PC-3 (cell line): ENCODE data around the gene URB2. TPM values are rescaled to one million over a fixed set of nuclear protein-coding genes. Genes with fewer than 3 reads are reported as not detected.

Source experiments
- ATAC-seq: fragments of 200-7000 bp; cut with Tn5 transposase; 2 replicates; pipeline ENCODE4 v1.9.1; 2020; ENCODE audit warnings: mild to moderate bottlenecking, moderate library complexity
- BruUV-seq: library from RNA; stranded (reverse); fragments of 400-500 nt; replicated peaks from 2 replicates; lab custom pipeline; 2021; lab: Mats Ljungman, UMichigan
- CTCF ChIA-PET: fragments of 300-600 bp; sonication (Branson Sonifier 250); formaldehyde crosslinking; loops from one replicate; lab custom pipeline; 2022; ENCODE audit warnings: antibody characterized with exemption; lab: Charles Lee
- POLR2A ChIA-PET: fragments of 300-600 bp; sonication (Branson Sonifier 250); formaldehyde crosslinking; loops from one replicate; lab custom pipeline; 2022; ENCODE audit warnings: antibody characterized with exemption; ENCODE audit not compliant: unreplicated experiment; lab: Charles Lee
- DNase-seq: peaks from one replicate; pipeline ENCODE4 v3.0.0-alpha.2; 2015
- H2AFZ ChIP-seq: fragments of 300-600 bp; sonication (generic); 2 replicates; pipeline ENCODE4 v1.6.0; 2016; ENCODE audit warnings: antibody characterized with exemption, low read length
- H3F3A ChIP-seq: fragments of 300-600 bp; sonication (generic); one replicate; pipeline ENCODE4 v1.6.0; 2017; ENCODE audit warnings: antibody characterized with exemption, low read length, control low read depth, mild to moderate bottlenecking; ENCODE audit not compliant: unreplicated experiment
- H3K27ac ChIP-seq: fragments of 300-600 bp; sonication (generic); 2 replicates; pipeline ENCODE4 v1.5.1; 2016; ENCODE audit warnings: mild to moderate bottlenecking, low read length
- H3K27me3 ChIP-seq: fragments of 300-600 bp; sonication (generic); 2 replicates; pipeline ENCODE4 v1.6.1; 2016; ENCODE audit warnings: low read length, mixed read lengths
- H3K36me3 ChIP-seq: fragments of 300-600 bp; sonication (generic); 2 replicates; pipeline ENCODE4 v1.6.1; 2016; ENCODE audit warnings: low read depth, mixed run types, low read length, mixed read lengths
- H3K4me1 ChIP-seq: fragments of 300-600 bp; sonication (generic); 2 replicates; pipeline ENCODE4 v1.5.1; 2016; ENCODE audit warnings: low read length; ENCODE audit not compliant: insufficient read depth
- H3K4me2 ChIP-seq: fragments of 300-600 bp; sonication (generic); 2 replicates; pipeline ENCODE4 v1.6.0; 2016; ENCODE audit warnings: low read length
- H3K4me3 ChIP-seq: fragments of 300-600 bp; sonication (generic); 2 replicates; pipeline ENCODE4 v1.5.1; 2016; ENCODE audit warnings: mild to moderate bottlenecking, low read length, mixed read lengths
- H3K79me2 ChIP-seq: fragments of 300-600 bp; sonication (generic); 2 replicates; pipeline ENCODE4 v1.6.1; 2017; ENCODE audit warnings: low read length, mixed read lengths
- H3K9ac ChIP-seq: fragments of 300-600 bp; sonication (generic); 2 replicates; pipeline ENCODE4 v1.6.0; 2016; ENCODE audit warnings: mild to moderate bottlenecking, low read length
- H3K9me2 ChIP-seq: fragments of 300-600 bp; sonication (generic); replicated peaks from 2 replicates; pipeline ENCODE4 v1.6.1; 2016; ENCODE audit warnings: mixed run types, low read length, mixed read lengths
- H3K9me3 ChIP-seq: fragments of 300-600 bp; sonication (generic); 2 replicates; pipeline ENCODE4 v1.6.1; 2016; ENCODE audit warnings: low read length, mixed read lengths
- H4K20me1 ChIP-seq: fragments of 300-600 bp; sonication (generic); 2 replicates; pipeline ENCODE4 v1.6.1; 2016; ENCODE audit warnings: low read length, mixed read lengths
- CTCF ChIP-seq: fragments of 300-600 bp; sonication (generic); conservative IDR thresholded peaks from 2 replicates; pipeline ENCODE4 v1.5.1; 2017; ENCODE audit warnings: antibody characterized with exemption, low read depth, mild to moderate bottlenecking, low read length
- EZH2 ChIP-seq: fragments of 300-600 bp; sonication (generic); IDR thresholded peaks from one replicate; pipeline ENCODE4 v1.6.1; 2017; ENCODE audit warnings: antibody characterized with exemption, mild to moderate bottlenecking, low read length; ENCODE audit not compliant: unreplicated experiment
- EZH2phosphoT487 ChIP-seq: fragments of 300-600 bp; sonication (generic); IDR thresholded peaks from 2 replicates; pipeline ENCODE4 v1.6.1; 2018; ENCODE audit warnings: mild to moderate bottlenecking, antibody characterized with exemption, low read length, borderline replicate concordance
- intact Hi-C: fragments of 100-400 bp; cut with micrococcal nuclease; formaldehyde crosslinking; loops from 2 replicates; pipeline ENCODE4 v1.9.0; 2023
- total RNA-seq: library from RNA; depleted of rRNA; stranded (reverse); fragments of >200 nt; gene quantifications from 2 replicates; pipeline ENCODE4 v1.2.3, GENCODE V29; 2014

Gene URB2
- total RNA-seq, 1 experiment from 2014 or later, result 26.2 TPM

- no peak overlapping the region for H3K27ac ChIP-seq
- ATAC-seq (no peak), DNase-seq (no peak)
- intact Hi-C loops, result no loop called here
- no peak overlapping the region for H3K4me2 ChIP-seq
- no peaks in the 10 kb centered on the region for H3F3A ChIP-seq
- no peaks in the 10 kb centered on the region for H3K9me3 ChIP-seq
- H3K4me1 ChIP-seq, result no peaks in the 10 kb centered on the region
- no peaks in the 10 kb centered on the region for H3K27me3 ChIP-seq
- ChIA-PET POLR2A (no interaction called here), CTCF (no interaction called here)
- H4K20me1 ChIP-seq, result peaks cover 28% of the 10 kb centered on the region; the same call in 1 of the 2 replicates
- no peak overlapping the region for H3K9ac ChIP-seq
- no TSS peak for BruUV-seq
- no peak overlapping the region for H3K4me3 ChIP-seq
- H3K9me2 ChIP-seq, result no peaks in the 10 kb centered on the region
- no peak overlapping the region for H2AFZ ChIP-seq
- H3K79me2 ChIP-seq, result peaks cover 45% of the 10 kb centered on the region
- H3K36me3 ChIP-seq, result peaks cover 56% of the 10 kb centered on the region
- TF ChIP-seq CTCF (no peak), EZH2 (no peak), EZH2phosphoT487 (no peak)
These were observed 18.1 kb downstream of the URB2 start for GRCh38 chr1:229643996-229644745.

DNA sequence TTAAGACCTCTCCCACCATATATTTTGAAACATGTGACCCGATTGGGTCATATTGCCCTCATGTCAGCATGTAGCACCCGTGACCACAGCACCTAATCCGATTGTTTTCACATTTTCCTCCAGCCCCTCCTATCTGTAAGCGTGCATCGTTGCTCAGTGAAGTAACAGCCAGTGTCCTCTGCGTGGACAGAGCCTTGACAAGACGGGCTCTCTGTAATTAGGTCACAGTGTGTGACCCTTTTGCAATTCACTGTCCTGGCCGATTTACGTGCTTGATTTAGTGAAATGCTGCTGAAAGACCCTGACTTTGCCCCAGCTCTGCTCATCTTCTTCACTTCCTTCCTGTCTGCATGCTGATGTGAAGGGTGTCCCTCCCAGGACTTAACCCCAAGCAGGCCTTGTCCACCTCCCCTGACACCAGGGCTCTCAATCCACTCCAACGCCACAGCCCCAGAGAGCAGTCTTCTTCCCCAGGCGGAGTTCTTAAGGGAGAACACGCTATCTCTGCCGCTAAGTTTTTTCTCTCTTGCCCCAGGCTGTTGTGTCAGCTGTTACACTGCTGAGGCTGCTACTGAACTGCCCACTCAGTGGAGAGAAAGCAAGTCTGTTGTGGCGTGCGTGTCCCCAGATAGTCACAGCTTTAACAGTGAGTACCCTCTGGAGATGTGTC, 19.4 kb downstream of the URB2 start:
- no peak overlapping the region for H3K9ac ChIP-seq
- H3K36me3 ChIP-seq, result peaks cover 56% of the 10 kb centered on the region
- H3K4me2 ChIP-seq, result no peak overlapping the region
- H4K20me1 ChIP-seq, result peaks cover 25% of the 10 kb centered on the region; the same call in 1 of the 2 replicates
- H3K4me3 ChIP-seq, result no peak overlapping the region
- H3K9me3 ChIP-seq, result no peaks in the 10 kb centered on the region
- H3K27me3 ChIP-seq, result no peaks in the 10 kb centered on the region
- H2AFZ ChIP-seq, result no peak overlapping the region
- no TSS peak for BruUV-seq
- ChIA-PET CTCF (no interaction called here), POLR2A (no interaction called here)
- ATAC-seq (no peak), DNase-seq (no peak)
- peaks cover 34% of the 10 kb centered on the region for H3K79me2 ChIP-seq
- no peaks in the 10 kb centered on the region for H3K9me2 ChIP-seq
- no peaks in the 10 kb centered on the region for H3K4me1 ChIP-seq
- no peaks in the 10 kb centered on the region for H3F3A ChIP-seq
- no peak for TF ChIP-seq EZH2
- no peak for TF ChIP-seq EZH2phosphoT487
- no peak for TF ChIP-seq CTCF
- no peak overlapping the region for H3K27ac ChIP-seq
- intact Hi-C loops, result no loop called here

DNA sequence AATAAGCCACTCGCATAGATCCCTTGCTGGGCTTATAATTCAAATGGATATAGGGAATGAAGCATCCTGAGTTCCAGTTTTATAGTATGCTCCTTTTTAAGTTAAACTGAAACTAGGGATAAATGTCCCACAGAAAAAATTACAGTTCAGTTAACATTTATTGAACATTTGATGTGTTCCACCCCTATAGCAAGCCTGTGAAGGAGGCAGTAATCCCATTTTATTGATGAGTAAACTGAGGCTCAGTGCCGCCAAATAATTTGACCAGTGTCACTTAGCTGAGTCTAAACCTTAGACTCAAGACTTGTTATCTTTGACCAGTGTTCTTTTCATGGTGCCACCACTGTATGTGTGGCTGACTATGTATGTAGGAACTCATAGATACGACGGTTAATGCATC, 22.4 kb downstream of the URB2 start:
- Histone ChIP-seq H3K4me1 (no peaks in the 10 kb centered on the region), H3K36me3 (peaks cover 66% of the 10 kb centered on the region), H3K9me3 (no peaks in the 10 kb centered on the region), H3K27me3 (no peaks in the 10 kb centered on the region), H3K4me2 (no peak overlapping the region), H3K79me2 (0 out of 2 replicates have a peak, but pooled peaks cover 6% of the 10 kb centered on the region), H3K9ac (no peak overlapping the region), H3K9me2 (no peaks in the 10 kb centered on the region), H2AFZ (no peak overlapping the region), H3K4me3 (no peak overlapping the region), H3K27ac (no peak overlapping the region), H3F3A (no peaks in the 10 kb centered on the region), H4K20me1 (no peaks in the 10 kb centered on the region; the same call in 1 of the 2 replicates)
- TF ChIP-seq CTCF, result no peak
- TF ChIP-seq EZH2phosphoT487, result no peak
- TF ChIP-seq EZH2, result no peak
- DNase-seq, result no peak
- ATAC-seq, result no peak
- POLR2A ChIA-PET, result no interaction called here
- CTCF ChIA-PET, result no interaction called here
- intact Hi-C loops, result no loop called here
- no TSS peak for BruUV-seq
